HUES64 (cell line): Measurements from ENCODE around the gene SRP68.

Experiments used
- H3K27ac ChIP-seq: 2 replicates; pipeline ENCODE4 v1.7.0; 2013; ENCODE audit warnings: low read depth, low read length, inconsistent platforms
- H3K27me3 ChIP-seq: 2 replicates; pipeline ENCODE4 v1.6.1; 2013; ENCODE audit warnings: mild to moderate bottlenecking, low read length; ENCODE audit not compliant: insufficient read depth
- H3K36me3 ChIP-seq: 2 replicates; pipeline ENCODE4 v1.6.1; 2013; ENCODE audit warnings: mild to moderate bottlenecking, low read length; ENCODE audit not compliant: insufficient read depth
- H3K4me1 ChIP-seq: 2 replicates; pipeline ENCODE4 v1.6.1; 2013; ENCODE audit warnings: mild to moderate bottlenecking, low read length, moderate library complexity; ENCODE audit not compliant: insufficient read depth
- H3K4me3 ChIP-seq: 2 replicates; pipeline ENCODE4 v1.5.1; 2013; ENCODE audit warnings: mild to moderate bottlenecking, low read length, moderate library complexity
- H3K9ac ChIP-seq: 2 replicates; pipeline ENCODE4 v1.6.1; 2013; ENCODE audit warnings: mild to moderate bottlenecking, low read depth, low read length
- H3K9me3 ChIP-seq: 2 replicates; pipeline ENCODE4 v1.6.1; 2013; ENCODE audit warnings: low read depth, low read length; ENCODE audit not compliant: insufficient read depth
- WGBS: fragments of 150-250, 120-280 bp; methylation state at CpG from one replicate; pipeline ENCODE4 v1.1.7; 2013; ENCODE audit warnings: missing lambda C conversion rate; 5-methylcytosine and 5-hydroxymethylcytosine counted together

Gene SRP68

DNA sequence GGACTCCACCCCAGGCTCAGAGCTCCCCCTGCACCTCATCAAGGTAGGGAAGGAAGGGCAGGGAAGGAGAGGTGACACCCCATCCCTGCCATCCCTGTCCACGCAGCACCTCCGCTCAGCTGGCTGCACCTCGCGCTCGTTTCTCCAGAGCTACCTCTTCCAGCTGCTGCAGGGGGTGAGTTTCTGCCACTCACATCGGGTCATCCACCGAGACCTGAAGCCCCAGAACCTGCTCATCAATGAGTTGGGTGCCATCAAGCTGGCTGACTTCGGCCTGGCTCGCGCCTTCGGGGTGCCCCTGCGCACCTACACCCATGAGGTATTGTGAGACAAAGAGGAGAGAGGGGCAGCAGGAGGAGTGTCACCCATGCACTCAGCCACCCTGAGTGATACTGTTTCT is 70.2 kb downstream of the SRP68 start:
- Histone ChIP-seq H3K4me3 (no peak overlapping the region), H3K9ac (no peak overlapping the region), H3K27ac (no peak overlapping the region), H3K27me3 (no peaks in the 10 kb centered on the region), H3K4me1 (no peaks in the 10 kb centered on the region), H3K36me3 (peaks cover 14% of the 10 kb centered on the region), H3K9me3 (no peaks in the 10 kb centered on the region)
- 96% methylated on average over 12 of the region's 12 CpGs for WGBS

DNA sequence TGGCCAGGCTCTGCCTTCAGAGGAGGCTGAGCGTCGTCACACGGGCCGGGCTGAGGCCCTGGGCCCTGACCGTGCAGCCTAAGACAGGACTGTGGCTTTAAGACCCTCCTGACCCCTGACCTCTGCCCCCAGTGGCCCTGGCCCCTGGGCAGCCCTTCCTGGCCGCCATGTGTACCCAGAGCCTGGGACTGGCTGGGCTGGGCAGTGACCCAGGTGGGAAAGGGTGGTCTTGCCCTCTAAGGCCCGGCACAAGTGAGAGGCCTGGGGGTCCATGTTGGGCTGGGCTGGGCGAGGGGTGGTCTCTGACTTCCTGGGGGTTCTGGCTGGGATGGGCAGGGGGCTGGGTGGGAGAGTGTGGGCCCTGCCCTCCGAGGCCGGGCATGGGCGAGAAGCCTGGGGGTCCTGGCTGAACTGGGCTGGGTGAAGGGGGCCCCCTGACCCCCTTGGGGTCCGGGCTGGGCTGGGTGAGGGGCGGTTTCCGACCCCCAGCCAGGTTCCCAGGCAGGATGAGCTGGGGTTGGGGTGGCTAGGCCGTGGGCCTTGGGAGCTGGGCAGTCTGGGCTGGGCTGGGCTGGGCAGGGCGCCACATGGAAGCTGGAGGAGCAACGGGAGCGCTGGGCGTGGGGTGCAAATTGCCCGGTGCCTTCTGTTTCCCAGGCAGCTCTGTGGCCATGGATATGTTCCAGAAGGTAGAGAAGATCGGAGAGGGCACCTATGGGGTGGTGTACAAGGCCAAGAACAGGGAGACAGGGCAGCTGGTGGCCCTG is 71.4 kb downstream of the SRP68 start, which contains the start of gene CDK3:
Gene CDK3, plus strand, starts transcription at position 101 of the 767 bp plus-strand sequence. Its CDS starts 571 bp downstream, at position 672.
- H3K27me3 ChIP-seq = no peaks in the 10 kb centered on the region
- H3K27ac ChIP-seq = no peak within 1 kb of the TSS; the same call in 1 of the 2 replicates
- WGBS = 90% methylated on average over 21 of the region's 21 CpGs
- no peak within 1 kb of the TSS for H3K4me3 ChIP-seq
- H3K36me3 ChIP-seq = peaks cover 14% of the 10 kb centered on the region
- no peaks in the 10 kb centered on the region for H3K9me3 ChIP-seq
- no peaks in the 10 kb centered on the region for H3K4me1 ChIP-seq
- no peak within 1 kb of the TSS for H3K9ac ChIP-seq

DNA sequence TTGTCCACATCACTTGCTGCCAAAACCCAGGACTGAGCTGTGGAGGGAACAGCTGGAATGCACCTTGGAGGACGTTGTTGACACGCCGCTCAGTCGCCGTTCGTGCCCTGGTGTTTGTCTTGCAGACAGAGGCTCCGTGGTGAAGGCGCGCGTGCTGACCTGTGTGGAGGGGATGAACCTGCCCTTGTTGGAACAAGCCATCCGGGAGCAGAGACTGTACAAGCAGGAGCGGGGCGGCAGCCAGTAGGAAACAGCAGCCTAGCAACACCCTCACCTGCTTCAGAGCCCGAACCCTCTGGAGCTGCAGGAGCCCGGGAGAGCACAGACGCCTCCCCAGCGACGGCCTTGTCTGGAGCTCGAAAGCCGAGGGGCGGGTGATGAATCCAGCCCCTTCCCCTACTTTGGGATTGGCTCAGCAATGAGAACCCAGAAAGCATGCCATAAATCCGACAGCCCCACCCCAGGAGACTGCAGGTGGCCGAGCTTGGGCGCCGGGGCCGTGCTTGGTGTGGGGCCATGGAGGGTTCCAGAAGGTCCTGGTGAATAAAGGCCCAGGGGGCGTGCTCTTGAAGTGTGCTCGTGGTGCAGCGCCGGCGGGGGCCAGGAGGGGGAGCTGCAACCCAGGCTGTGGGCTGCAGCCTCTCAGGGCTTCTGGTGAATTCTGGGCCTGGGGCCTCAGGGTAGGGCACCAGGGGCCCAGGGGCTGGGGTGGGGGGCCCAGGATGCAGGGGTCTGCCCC is 72.1 kb downstream of the SRP68 start:
- H3K9ac ChIP-seq = no peak overlapping the region
- no peaks in the 10 kb centered on the region for H3K27me3 ChIP-seq
- peaks cover 16% of the 10 kb centered on the region for H3K36me3 ChIP-seq
- H3K4me3 ChIP-seq = no peak overlapping the region
- H3K9me3 ChIP-seq = no peaks in the 10 kb centered on the region
- H3K4me1 ChIP-seq = no peaks in the 10 kb centered on the region
- H3K27ac ChIP-seq = no peak overlapping the region; the same call in 1 of the 2 replicates
- WGBS = 75% methylated on average over 31 of the region's 31 CpGs

DNA sequence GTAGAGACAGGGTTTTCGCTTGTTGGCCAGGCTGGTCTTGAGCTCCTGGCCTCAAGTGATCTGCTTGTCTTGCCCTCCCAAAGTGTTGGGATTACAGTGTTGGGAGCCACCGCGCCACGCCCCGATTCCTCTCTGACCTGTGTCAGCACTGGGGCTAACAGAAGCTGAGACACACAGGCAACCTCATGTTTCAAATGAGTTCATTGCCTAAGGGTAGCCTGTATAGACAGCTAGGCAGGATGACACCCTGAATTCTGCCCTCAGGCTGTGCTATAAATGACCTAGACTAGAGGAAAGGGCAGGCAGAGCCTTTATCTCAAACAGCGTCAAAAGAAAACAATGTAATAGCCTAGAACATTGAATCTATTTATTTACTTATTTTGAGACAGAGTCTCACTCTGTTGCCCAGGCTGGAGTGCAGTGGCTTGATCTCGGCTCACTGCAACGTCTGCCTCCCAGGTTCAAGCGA is 74.0 kb downstream of the SRP68 start:
- H3K27ac ChIP-seq = no peak overlapping the region
- WGBS = 96% methylated on average over 9 of the region's 9 CpGs
- no peak overlapping the region for H3K9ac ChIP-seq
- H3K36me3 ChIP-seq = peaks cover 17% of the 10 kb centered on the region
- no peaks in the 10 kb centered on the region for H3K4me1 ChIP-seq
- no peak overlapping the region for H3K4me3 ChIP-seq
- H3K27me3 ChIP-seq = no peaks in the 10 kb centered on the region
- H3K9me3 ChIP-seq = no peaks in the 10 kb centered on the region

DNA sequence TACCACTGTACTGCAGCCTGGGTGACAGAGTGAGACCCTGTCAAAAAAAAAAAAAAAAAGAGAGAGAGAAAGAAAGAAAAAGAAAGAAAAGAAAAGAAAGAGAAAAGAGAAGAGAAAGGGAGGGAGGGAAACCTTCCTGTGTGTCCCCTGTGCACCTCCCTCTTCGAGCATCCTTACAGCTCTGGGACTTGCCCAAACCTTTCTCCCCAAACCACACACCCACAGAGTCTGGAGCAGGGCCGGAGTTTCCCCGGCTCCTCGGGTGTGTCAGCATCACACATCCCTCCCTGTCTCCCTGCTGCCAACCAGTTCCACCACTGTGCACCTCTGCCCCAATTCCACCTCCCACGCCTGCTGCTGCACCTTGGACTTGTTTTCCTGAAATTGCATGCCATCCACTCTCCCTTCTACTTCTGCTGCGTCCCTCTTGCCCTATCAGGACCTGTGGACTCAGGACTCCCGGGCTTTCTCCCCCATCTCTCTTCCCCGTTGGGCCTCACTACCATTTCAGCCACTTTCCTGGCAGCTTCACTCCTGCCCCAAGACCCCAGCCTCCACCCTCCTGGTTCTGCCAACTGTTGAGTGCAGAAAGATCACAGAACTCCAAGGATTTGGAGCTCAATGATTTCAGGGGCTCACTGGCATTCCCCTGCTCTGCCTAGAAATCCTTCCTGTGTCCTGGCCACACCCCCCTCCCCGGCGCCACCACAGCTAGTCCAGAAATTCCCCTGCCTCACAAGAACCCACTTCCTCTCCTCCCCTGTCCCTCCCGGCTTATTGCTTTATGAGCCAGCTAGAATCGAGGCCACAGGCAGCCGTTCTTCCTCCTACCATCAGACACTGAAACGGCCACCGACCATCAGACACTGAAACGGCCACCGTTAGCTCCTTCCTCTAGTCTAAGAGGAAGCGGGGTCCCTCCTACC is 75.4 kb downstream of the SRP68 start:
- WGBS = 83% methylated on average over 18 of the region's 18 CpGs
- Histone ChIP-seq H3K27me3 (no peaks in the 10 kb centered on the region), H3K9ac (no peak overlapping the region), H3K36me3 (peaks cover 11% of the 10 kb centered on the region; the same call in 1 of the 2 replicates), H3K4me1 (no peaks in the 10 kb centered on the region), H3K9me3 (no peaks in the 10 kb centered on the region), H3K4me3 (no peak overlapping the region), H3K27ac (no peak overlapping the region)

DNA sequence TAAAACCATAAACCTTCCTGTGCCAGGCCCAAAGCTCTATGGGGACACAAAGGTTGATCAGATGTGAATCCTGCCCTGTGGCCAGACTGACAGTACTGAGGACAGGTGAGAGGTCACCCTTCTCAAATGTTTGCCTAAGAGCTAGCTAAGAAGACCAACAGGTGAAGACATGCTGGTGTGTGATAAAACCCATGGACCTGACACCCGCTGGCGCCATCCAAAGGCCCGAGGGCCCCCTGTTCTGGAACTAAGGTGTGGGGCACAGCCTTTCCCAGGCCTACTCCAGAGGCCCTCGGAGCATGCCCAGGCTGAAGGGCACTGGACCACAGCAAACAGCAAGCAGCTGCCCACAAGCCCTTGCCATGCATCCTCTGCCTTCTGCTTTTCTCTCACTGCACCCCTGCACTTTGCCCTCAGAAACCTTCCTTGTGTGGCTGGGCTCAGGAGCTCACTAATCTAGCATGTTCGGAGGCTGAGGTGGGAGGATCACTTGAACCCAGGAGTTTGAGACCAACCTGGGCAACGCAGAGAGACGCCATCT is 76.9 kb downstream of the SRP68 start:
- Histone ChIP-seq H3K4me1 (no peaks in the 10 kb centered on the region), H3K36me3 (peaks cover 15% of the 10 kb centered on the region; the same call in 1 of the 2 replicates), H3K4me3 (no peak overlapping the region), H3K9ac (no peak overlapping the region), H3K27me3 (no peaks in the 10 kb centered on the region), H3K27ac (no peak overlapping the region), H3K9me3 (no peaks in the 10 kb centered on the region)
- 95% methylated on average over 7 of the region's 7 CpGs for WGBS

DNA sequence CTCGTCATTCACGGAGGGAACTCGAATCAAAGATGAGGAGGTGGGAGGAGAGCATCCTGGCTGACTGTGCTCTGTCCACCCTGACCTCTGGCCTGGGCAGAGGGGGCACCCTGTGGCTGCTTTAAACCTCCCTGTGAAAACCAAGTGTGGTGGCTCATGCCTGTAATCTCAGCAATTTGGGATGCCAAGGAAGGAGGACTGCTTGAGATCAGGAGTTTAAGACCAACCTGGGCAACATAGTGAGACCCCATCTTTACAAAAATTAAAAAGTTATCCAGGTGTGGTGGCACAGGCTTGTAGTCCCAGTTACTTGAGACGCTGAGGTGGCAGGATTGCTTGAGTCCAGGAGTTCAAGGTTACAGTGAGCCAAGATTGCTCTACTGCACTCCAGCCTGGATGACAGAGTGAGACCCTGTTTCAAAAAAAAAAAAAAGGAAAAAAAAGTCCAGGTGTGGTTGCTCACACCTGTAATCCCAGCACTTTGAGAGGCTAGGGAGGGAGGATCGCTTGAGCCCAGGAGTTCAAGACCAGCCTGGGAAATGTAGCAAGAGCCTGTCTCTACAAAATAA is 77.4 kb downstream of the SRP68 start:
- Histone ChIP-seq H3K4me3 (no peak overlapping the region), H3K4me1 (no peaks in the 10 kb centered on the region), H3K27ac (no peak overlapping the region), H3K9me3 (no peaks in the 10 kb centered on the region), H3K27me3 (no peaks in the 10 kb centered on the region), H3K9ac (no peak overlapping the region), H3K36me3 (peaks cover 15% of the 10 kb centered on the region; the same call in 1 of the 2 replicates)
- WGBS = 96% methylated on average over 5 of the region's 5 CpGs

DNA sequence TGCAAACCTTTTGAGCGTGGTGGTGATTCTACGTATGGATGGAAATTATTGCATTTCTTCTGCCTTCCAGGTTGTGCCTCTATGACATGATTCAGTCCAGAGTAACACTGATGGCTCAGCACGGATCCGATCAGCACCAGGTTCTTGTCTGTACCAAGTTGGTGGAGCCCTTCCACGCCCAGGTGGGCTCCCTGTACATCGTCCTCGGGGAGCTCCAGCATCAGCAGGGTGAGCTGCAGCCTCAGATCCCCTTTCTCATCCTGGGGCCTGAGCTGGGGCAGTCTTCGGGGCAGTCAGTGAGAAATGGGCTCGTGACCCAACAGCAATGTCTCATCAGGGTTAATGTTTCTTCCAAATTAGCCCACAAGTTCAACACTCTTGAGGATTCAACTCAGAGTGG is 80.9 kb downstream of the SRP68 start:
- Histone ChIP-seq H3K4me1 (no peaks in the 10 kb centered on the region), H3K9me3 (no peaks in the 10 kb centered on the region), H3K27me3 (no peaks in the 10 kb centered on the region), H3K9ac (no peak overlapping the region), H3K27ac (no peak overlapping the region), H3K36me3 (peaks cover 23% of the 10 kb centered on the region), H3K4me3 (no peak overlapping the region)
- 85% methylated on average over 9 of the region's 9 CpGs for WGBS
